Panc1 (cell line): ENCODE data around the gene TSPOAP1. TPM values are rescaled to one million over a fixed set of nuclear protein-coding genes. Genes with fewer than 3 reads are reported as not detected.

Experiments used
- ATAC-seq: fragments of 200-7000 bp; cut with Tn5 transposase; 2 replicates; pipeline ENCODE4 v1.9.1; 2020; ENCODE audit warnings: mild to moderate bottlenecking, moderate library complexity
- BruUV-seq: library from RNA; stranded (reverse); fragments of 400-500 nt; replicated peaks from 2 replicates; lab custom pipeline; 2021; lab: Mats Ljungman, UMichigan
- CTCF ChIA-PET: fragments of 300-600 bp; sonication (Branson Sonifier 250); formaldehyde crosslinking; loops from one replicate; lab custom pipeline; 2022; ENCODE audit warnings: antibody characterized with exemption; lab: Charles Lee
- POLR2A ChIA-PET: fragments of 300-600 bp; sonication (Branson Sonifier 250); formaldehyde crosslinking; loops from one replicate; lab custom pipeline; 2022; ENCODE audit warnings: antibody characterized with exemption; lab: Charles Lee
- DNase-seq: peaks from one replicate; pipeline ENCODE4 v3.0.0-alpha.2; 2010; ENCODE audit warnings: low read depth, low spot score
- H3K27ac ChIP-seq: 2 replicates; pipeline ENCODE4 v1.5.1; 2011; ENCODE audit warnings: mild to moderate bottlenecking, low read length, inconsistent platforms
- H3K27me3 ChIP-seq: fragments of 200-500 bp; sonication (Bioruptor generic); 2 replicates; pipeline ENCODE4 v1.6.0; 2014; ENCODE audit warnings: low read length, inconsistent platforms; ENCODE audit not compliant: control insufficient read depth, insufficient read depth
- H3K36me3 ChIP-seq: fragments of 200-500 bp; sonication (Bioruptor generic); 2 replicates; pipeline ENCODE4 v1.5.1; 2014; ENCODE audit warnings: inconsistent platforms, mild to moderate bottlenecking, low read length, moderate library complexity; ENCODE audit not compliant: control insufficient read depth, insufficient read depth
- H3K4me1 ChIP-seq: 2 replicates; pipeline ENCODE4 v1.5.1; 2011; ENCODE audit warnings: inconsistent platforms, mild to moderate bottlenecking, low read length, moderate library complexity; ENCODE audit not compliant: control insufficient read depth, insufficient read depth
- H3K4me3 ChIP-seq, 2 experiments: 2 replicates each; pipeline ENCODE4 v1.5.1; 2011 to 2012; ENCODE audit warnings: low read depth in 2 of 2, low read length in 2 of 2, mild to moderate bottlenecking in 2 of 2, inconsistent platforms in 1 of 2, moderate library complexity in 1 of 2
- H3K9me3 ChIP-seq: fragments of 200-500 bp; sonication (Bioruptor generic); 2 replicates; pipeline ENCODE4 v1.5.1; 2014; ENCODE audit warnings: low read depth, mild to moderate bottlenecking, inconsistent platforms, low read length, moderate library complexity; ENCODE audit not compliant: control insufficient read depth, insufficient read depth
- POLR2AphosphoS5 ChIP-seq: IDR thresholded peaks from 2 replicates; pipeline ENCODE4 v1.6.1; 2012; ENCODE audit warnings: mild to moderate bottlenecking, low read depth, low read length, moderate library complexity
- SIN3A ChIP-seq: IDR thresholded peaks from 2 replicates; pipeline ENCODE4 v1.6.1; 2012; ENCODE audit warnings: low read depth, mild to moderate bottlenecking, low read length, moderate library complexity, borderline replicate concordance; ENCODE audit not compliant: insufficient read depth
- TCF7L2 ChIP-seq: IDR thresholded peaks from 2 replicates; pipeline ENCODE4 v1.6.1; 2011; ENCODE audit warnings: mild to moderate bottlenecking, low read depth, low read length, inconsistent platforms
- in situ Hi-C: cut with HindIII; loops from 2 replicates; pipeline ENCODE4 v1.10.0; 2016; ENCODE audit warnings: low sequenced_read_pairs, low pct_unique_long_range_greater_than_20kb
- intact Hi-C: fragments of 100-400 bp; cut with micrococcal nuclease; formaldehyde crosslinking; loops from one replicate; pipeline ENCODE4 v1.10.0; 2022; ENCODE audit not compliant: unreplicated experiment
- total RNA-seq: library from RNA; stranded (reverse); gene quantifications from one replicate; pipeline ENCODE4 v1.2.1, GENCODE V29; 2021; ENCODE audit not compliant: unreplicated experiment
- TF ChIP-seq, protein P1 (sequence below): fragments of 450-650 bp; IDR thresholded peaks from 2 replicates; pipeline ENCODE4 v1.5.1; 2017; ENCODE audit warnings: mild to moderate bottlenecking
- TF ChIP-seq, protein P2 (sequence below), 2 experiments: IDR thresholded peaks; 2 replicates each; pipeline ENCODE4 v1.6.1; 2011 to 2012; ENCODE audit warnings: low read depth in 2 of 2, control low read depth in 1 of 2, low read length in 1 of 2, mild to moderate bottlenecking in 1 of 2, moderate library complexity in 1 of 2; ENCODE audit not compliant: insufficient read depth in 1 of 2

Gene TSPOAP1
- total RNA-seq, 1 experiment from 2014 or later, result 0.05 TPM

DNA sequence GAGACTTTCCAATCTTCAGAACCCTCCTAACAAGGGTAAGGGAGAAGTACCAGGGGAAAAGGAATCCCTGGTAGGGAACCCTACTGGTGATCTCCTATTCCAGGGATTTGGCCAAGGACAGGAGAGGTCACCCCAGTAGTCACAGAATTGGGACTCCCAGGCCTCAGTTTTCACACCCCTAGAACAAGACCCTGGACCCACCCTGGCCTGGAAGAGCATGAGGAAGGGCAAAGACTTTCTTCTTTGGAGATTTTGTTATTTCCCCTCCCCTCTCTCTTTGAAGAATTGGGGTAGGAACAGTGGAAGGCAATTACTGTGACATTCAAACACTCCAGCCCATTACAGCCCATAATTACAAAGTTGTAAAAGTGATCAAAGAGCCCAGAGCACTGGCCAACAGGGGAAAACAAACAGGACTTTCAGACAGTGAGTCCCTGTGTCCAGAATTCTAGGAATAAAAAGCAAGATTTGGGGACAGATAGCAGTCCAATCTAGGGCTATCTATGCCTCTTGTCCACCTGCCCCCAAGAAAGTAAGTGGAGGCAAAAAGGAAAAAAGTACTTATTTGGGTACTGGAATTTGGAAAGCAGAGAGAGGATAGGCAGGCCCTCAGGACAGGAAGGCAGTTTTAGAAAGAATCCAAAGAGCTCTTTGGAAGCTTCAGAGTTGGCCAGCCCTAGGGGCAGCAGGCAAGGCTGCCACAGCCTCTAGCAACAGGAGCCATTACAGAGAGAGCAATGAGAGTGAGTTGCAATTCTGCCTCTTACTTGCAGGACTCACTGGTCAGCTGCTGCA is 36.8 kb upstream of the TSPOAP1 start:
- no peaks in the 10 kb centered on the region for H3K4me1 ChIP-seq
- DNase-seq (no peak), ATAC-seq (no peak)
- no TSS peak for BruUV-seq
- no peaks in the 10 kb centered on the region for H3K9me3 ChIP-seq
- CTCF ChIA-PET, result no interaction called here
- intact Hi-C loops, result no loop called here
- H3K27ac ChIP-seq, result no peak overlapping the region
- POLR2A ChIA-PET, result interaction anchor here (0.7 kb wide), 1 partner anchor 23 kb away, joined by 4 read pairs; no protein-coding TSS in a partner anchor
- no peak overlapping the region for H3K4me3 ChIP-seq
- H3K36me3 ChIP-seq, result no peaks in the 10 kb centered on the region
- in situ Hi-C loops, result no loop called here
- H3K27me3 ChIP-seq, result no peaks in the 10 kb centered on the region
- TF ChIP-seq, protein P1, sequence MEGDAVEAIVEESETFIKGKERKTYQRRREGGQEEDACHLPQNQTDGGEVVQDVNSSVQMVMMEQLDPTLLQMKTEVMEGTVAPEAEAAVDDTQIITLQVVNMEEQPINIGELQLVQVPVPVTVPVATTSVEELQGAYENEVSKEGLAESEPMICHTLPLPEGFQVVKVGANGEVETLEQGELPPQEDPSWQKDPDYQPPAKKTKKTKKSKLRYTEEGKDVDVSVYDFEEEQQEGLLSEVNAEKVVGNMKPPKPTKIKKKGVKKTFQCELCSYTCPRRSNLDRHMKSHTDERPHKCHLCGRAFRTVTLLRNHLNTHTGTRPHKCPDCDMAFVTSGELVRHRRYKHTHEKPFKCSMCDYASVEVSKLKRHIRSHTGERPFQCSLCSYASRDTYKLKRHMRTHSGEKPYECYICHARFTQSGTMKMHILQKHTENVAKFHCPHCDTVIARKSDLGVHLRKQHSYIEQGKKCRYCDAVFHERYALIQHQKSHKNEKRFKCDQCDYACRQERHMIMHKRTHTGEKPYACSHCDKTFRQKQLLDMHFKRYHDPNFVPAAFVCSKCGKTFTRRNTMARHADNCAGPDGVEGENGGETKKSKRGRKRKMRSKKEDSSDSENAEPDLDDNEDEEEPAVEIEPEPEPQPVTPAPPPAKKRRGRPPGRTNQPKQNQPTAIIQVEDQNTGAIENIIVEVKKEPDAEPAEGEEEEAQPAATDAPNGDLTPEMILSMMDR, result no peak
- TF ChIP-seq, protein P2, sequence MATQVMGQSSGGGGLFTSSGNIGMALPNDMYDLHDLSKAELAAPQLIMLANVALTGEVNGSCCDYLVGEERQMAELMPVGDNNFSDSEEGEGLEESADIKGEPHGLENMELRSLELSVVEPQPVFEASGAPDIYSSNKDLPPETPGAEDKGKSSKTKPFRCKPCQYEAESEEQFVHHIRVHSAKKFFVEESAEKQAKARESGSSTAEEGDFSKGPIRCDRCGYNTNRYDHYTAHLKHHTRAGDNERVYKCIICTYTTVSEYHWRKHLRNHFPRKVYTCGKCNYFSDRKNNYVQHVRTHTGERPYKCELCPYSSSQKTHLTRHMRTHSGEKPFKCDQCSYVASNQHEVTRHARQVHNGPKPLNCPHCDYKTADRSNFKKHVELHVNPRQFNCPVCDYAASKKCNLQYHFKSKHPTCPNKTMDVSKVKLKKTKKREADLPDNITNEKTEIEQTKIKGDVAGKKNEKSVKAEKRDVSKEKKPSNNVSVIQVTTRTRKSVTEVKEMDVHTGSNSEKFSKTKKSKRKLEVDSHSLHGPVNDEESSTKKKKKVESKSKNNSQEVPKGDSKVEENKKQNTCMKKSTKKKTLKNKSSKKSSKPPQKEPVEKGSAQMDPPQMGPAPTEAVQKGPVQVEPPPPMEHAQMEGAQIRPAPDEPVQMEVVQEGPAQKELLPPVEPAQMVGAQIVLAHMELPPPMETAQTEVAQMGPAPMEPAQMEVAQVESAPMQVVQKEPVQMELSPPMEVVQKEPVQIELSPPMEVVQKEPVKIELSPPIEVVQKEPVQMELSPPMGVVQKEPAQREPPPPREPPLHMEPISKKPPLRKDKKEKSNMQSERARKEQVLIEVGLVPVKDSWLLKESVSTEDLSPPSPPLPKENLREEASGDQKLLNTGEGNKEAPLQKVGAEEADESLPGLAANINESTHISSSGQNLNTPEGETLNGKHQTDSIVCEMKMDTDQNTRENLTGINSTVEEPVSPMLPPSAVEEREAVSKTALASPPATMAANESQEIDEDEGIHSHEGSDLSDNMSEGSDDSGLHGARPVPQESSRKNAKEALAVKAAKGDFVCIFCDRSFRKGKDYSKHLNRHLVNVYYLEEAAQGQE (IDR thresholded peaks at IDR 0.05; ENCODE audit: insufficient read depth in 1 of 2, low read depth in 2 of 2, low read length in 1 of 2), result no peak
- TF ChIP-seq TCF7L2 (no peak), POLR2AphosphoS5 (no peak), SIN3A (no peak)

DNA sequence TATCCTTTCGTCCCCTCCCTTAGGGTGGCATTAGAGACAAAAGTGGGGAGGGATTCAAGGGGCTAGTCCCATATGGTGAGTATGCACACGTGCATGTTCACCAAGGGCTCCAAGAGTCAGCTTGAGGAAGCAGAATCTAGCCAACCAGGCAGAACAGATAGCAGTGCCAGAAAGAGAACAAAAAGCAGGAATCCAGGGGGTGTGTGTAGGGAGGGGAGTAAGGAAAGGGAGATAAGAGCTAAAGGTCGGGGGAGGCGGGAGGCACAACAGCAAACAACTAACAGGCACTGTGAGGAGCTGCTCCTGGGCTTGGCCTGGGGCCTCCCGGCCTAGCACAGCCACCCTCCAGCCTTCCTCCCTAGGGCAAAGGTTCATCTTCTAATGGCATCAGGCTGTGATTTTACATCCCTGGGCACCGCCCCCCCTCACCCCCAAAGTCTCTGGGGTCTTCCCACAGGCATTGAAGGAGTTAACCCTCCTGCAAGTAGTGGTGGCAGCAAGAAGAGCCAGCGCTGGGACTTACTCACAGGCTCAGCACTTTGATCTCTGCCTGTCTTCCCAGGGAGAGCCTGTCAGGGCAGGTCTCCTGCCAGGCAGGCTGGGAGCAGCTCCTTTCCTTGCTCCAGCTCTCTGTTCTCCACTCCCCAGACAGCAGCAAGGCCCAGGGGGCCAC is 35.8 kb upstream of the TSPOAP1 start:
- no peak overlapping the region for H3K27ac ChIP-seq
- H3K4me1 ChIP-seq, result no peaks in the 10 kb centered on the region
- POLR2A ChIA-PET, result no interaction called here
- CTCF ChIA-PET, result no interaction called here
- intact Hi-C loops (no loop called here), in situ Hi-C loops (no loop called here)
- ATAC-seq (peak; percentile 68; the same call in 1 of the 2 replicates), DNase-seq (no peak)
- H3K9me3 ChIP-seq, result no peaks in the 10 kb centered on the region
- no peaks in the 10 kb centered on the region for H3K36me3 ChIP-seq
- H3K4me3 ChIP-seq, result no peak overlapping the region
- BruUV-seq, result no TSS peak
- no peaks in the 10 kb centered on the region for H3K27me3 ChIP-seq
- TF ChIP-seq POLR2AphosphoS5 (no peak), SIN3A (no peak), TCF7L2 (no peak)
- TF ChIP-seq, protein P1, result no peak
- TF ChIP-seq, protein P2 (IDR thresholded peaks at IDR 0.05; ENCODE audit: insufficient read depth in 1 of 2, low read depth in 2 of 2, low read length in 1 of 2), result no peak
